D721Med (cell line): Measurements from ENCODE around the gene NCAM2.

Source experiments
- DNase-seq: peaks from one replicate; pipeline ENCODE4 v3.0.0; 2011; ENCODE audit warnings: low spot score; ENCODE audit not compliant: insufficient read length
- FAIRE-seq: peaks from 2 replicates; lab custom pipeline; 2011; peaks lifted over from hg19 to GRCh38; lab: Jason Lieb, UNC
- TF ChIP-seq, protein P1 (sequence below): IDR thresholded peaks from 2 replicates; pipeline ENCODE4 v1.5.1; 2012; ENCODE audit warnings: mild to moderate bottlenecking, control low read depth; ENCODE audit not compliant: insufficient read depth; ENCODE audit errors: missing control alignments

The NCAM2 gene

GRCh38 chr21:21241391-21241790 lies 243.2 kb downstream of the NCAM2 start:
- no peak for DNase-seq
- TF ChIP-seq, protein P1, sequence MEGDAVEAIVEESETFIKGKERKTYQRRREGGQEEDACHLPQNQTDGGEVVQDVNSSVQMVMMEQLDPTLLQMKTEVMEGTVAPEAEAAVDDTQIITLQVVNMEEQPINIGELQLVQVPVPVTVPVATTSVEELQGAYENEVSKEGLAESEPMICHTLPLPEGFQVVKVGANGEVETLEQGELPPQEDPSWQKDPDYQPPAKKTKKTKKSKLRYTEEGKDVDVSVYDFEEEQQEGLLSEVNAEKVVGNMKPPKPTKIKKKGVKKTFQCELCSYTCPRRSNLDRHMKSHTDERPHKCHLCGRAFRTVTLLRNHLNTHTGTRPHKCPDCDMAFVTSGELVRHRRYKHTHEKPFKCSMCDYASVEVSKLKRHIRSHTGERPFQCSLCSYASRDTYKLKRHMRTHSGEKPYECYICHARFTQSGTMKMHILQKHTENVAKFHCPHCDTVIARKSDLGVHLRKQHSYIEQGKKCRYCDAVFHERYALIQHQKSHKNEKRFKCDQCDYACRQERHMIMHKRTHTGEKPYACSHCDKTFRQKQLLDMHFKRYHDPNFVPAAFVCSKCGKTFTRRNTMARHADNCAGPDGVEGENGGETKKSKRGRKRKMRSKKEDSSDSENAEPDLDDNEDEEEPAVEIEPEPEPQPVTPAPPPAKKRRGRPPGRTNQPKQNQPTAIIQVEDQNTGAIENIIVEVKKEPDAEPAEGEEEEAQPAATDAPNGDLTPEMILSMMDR = no peak
- FAIRE-seq = no peak

DNA sequence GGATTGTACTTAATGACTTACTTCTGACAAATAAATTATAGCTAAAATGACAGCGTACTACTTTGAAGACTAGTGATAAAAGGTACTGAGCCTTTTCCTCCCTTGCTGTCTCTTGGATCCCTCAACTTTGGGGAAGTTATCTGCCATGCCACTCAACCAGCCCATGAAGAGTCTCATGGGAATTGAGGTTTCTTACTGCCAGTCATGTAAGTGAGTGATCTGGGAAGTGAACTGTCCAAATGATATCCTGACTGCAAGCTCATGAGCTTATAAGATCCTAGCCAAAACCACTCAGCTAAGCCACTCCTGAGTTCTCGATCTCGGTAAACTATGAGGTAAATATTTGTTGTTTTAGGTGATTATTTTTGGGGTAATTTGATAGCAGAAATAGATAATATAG lies 247.8 kb downstream of the NCAM2 start:
- no peak for DNase-seq
- no peak for FAIRE-seq
- TF ChIP-seq, protein P1 = no peak

- FAIRE-seq = no peak
- TF ChIP-seq, protein P1 = no peak
- DNase-seq = no peak
Measured at GRCh38 chr21:21247424-21247823, 249.2 kb downstream of the NCAM2 start.

GRCh38 chr21:21262048-21262447 lies 263.8 kb downstream of the NCAM2 start:
- TF ChIP-seq, protein P1 = no peak
- no peak for DNase-seq
- FAIRE-seq = no peak

GRCh38 chr21:21268061-21268471 lies 269.9 kb downstream of the NCAM2 start:
- TF ChIP-seq, protein P1 = no peak
- DNase-seq (no peak), FAIRE-seq (no peak)

GRCh38 chr21:21268885-21269284 lies 270.7 kb downstream of the NCAM2 start:
- TF ChIP-seq, protein P1 = no peak
- FAIRE-seq (no peak), DNase-seq (no peak)

DNA sequence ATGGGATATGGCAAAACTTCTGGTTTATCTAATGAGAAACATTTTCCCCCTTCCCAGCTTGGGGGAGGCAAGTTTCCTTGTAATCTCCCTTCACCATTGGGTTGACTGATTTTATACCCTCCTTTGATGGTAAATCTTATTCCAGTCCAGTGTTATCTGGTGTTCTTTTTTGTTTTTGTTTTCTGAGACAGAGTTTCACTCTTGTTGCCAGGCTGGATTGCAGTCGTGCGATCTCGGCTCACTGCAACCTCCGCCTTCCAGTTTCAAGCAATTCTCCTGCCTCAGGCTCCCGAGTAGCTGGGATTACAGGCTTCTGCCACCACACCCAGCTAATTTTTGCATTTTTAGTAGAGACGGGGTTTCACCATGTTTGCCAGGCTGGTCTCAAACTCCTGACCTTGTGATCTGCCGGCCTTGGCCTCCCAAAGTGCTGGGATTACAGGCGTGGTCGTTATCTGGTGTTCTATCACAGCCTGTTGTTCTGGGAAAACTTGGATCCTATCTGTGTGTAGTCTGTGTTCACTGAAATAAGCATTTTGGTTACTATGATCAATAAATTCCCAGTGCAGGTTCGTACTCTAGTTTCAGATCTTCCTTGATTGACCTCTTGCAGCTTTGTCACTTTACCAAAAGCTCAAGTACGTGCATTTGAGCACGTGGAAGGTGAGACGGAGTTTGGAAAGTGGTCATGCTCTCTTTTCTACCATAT lies 281.1 kb downstream of the NCAM2 start:
- TF ChIP-seq, protein P1 = no peak
- FAIRE-seq = no peak
- no peak for DNase-seq
